Measurements from ENCODE around the gene CEP63.

- TF ChIP-seq CTCF (IDR thresholded peaks at IDR 0.05 in 2 of 3, conservative IDR thresholded peaks at IDR 0.05 in 1 of 3; ENCODE audit: borderline replicate concordance in 1 of 3, insufficient read depth in 1 of 3, low read depth in 2 of 3, low read length in 2 of 3) (no peak), POLR2AphosphoS5 (IDR thresholded peaks at IDR 0.05; ENCODE audit: low read depth, low read length) (no peak), POLR2A (IDR thresholded peaks at IDR 0.05; ENCODE audit: borderline replicate concordance, extremely low read depth, insufficient read depth, insufficient read length) (no peak), REST (IDR thresholded peaks at IDR 0.05; ENCODE audit: low read depth) (no peak), TCF7L2 (IDR thresholded peaks at IDR 0.05; ENCODE audit: borderline replicate concordance, extremely low read depth, insufficient read depth, insufficient read length) (no peak), JUND (IDR thresholded peaks at IDR 0.05) (no peak), ZNF274 (IDR thresholded peaks at IDR 0.05; ENCODE audit: low read depth, low read length) (no peak), MAX (IDR thresholded peaks at IDR 0.05) (no peak), ZFX (IDR thresholded peaks at IDR 0.05) (no peak), SRF (IDR thresholded peaks at IDR 0.05; ENCODE audit: low read depth) (no peak)
These were observed 118.1 kb downstream of the CEP63 start for GRCh38 chr3:134603956-134604355.

Data from HCT116 (cell line).